ENCODE results near the gene RNF11. TPM values are rescaled to one million over a fixed set of nuclear protein-coding genes. Genes with fewer than 3 reads are reported as not detected.

The RNF11 gene
- polyA plus RNA-seq, 1 donor from 2014 or later = 210 TPM

- TF ChIP-seq REST (IDR thresholded peaks at IDR 0.05; ENCODE audit: borderline replicate concordance) (no peak), POLR2AphosphoS5 (IDR thresholded peaks at IDR 0.05) (no peak), SMC3 (conservative IDR thresholded peaks at IDR 0.05; ENCODE audit: poor library complexity) (no peak)
These were observed 32.2 kb upstream of the RNF11 start (continued) for GRCh38 chr1:51203874-51204245.

- no peaks in the 10 kb centered on the region for H3K27me3 ChIP-seq (ENCODE audit: insufficient read depth, low read depth, low read length)
These were observed 26.0 kb upstream of the RNF11 start for GRCh38 chr1:51210055-51210454.

More at GRCh38 chr1:51210055-51210454, 26.0 kb upstream of the RNF11 start:
- no peaks in the 10 kb centered on the region for H3K36me3 ChIP-seq (ENCODE audit: insufficient read depth, low read length)
- no peaks in the 10 kb centered on the region for H3K9me2 ChIP-seq (ENCODE audit: insufficient read depth, low read length)
- no peaks in the 10 kb centered on the region for H3F3A ChIP-seq (ENCODE audit: insufficient read depth, low read length, poor library complexity, severe bottlenecking)
- no peak overlapping the region for H3K27ac ChIP-seq (ENCODE audit: low read length)
- H3K4me3 ChIP-seq (ENCODE audit: low read length) = no peak overlapping the region
- no peak overlapping the region for H3K9ac ChIP-seq (ENCODE audit: low read length)
- H2AFZ ChIP-seq (ENCODE audit: low read depth, low read length) = no peak overlapping the region
- no peaks in the 10 kb centered on the region for H3K79me2 ChIP-seq (replicated peaks; ENCODE audit: insufficient read depth, low read length)
- no peak overlapping the region for H3K4me2 ChIP-seq (ENCODE audit: low read length)
- no peaks in the 10 kb centered on the region for H4K20me1 ChIP-seq (ENCODE audit: insufficient read depth)
- H3K9me3 ChIP-seq (ENCODE audit: low read length) = no peaks in the 10 kb centered on the region
- TF ChIP-seq TAF1 (IDR thresholded peaks at IDR 0.05; ENCODE audit: low read depth) (no peak), MXI1 (conservative IDR thresholded peaks at IDR 0.05; ENCODE audit: poor library complexity, severe bottlenecking) (no peak), SMC3 (conservative IDR thresholded peaks at IDR 0.05; ENCODE audit: poor library complexity) (no peak), CTCF (IDR thresholded peaks at IDR 0.05; ENCODE audit: poor library complexity, severe bottlenecking) (no peak), POLR2AphosphoS5 (IDR thresholded peaks at IDR 0.05) (no peak), EP300 (conservative IDR thresholded peaks at IDR 0.05; ENCODE audit: poor library complexity, severe bottlenecking) (no peak), RAD21 (conservative IDR thresholded peaks at IDR 0.05) (no peak), EZH2 (IDR thresholded peaks at IDR 0.05; ENCODE audit: borderline replicate concordance, insufficient read depth, low read length, poor library complexity, severe bottlenecking) (no peak), REST (IDR thresholded peaks at IDR 0.05; ENCODE audit: borderline replicate concordance) (no peak)
